GM21717 (cell line): ENCODE results near the gene FOXP1.

ENCODE experiments used
- ATAC-seq: cut with Tn5 transposase; IDR thresholded peaks from one replicate; pipeline ENCODE4 v1.9.1; 2021; ENCODE audit warnings: mild to moderate bottlenecking, moderate library complexity; ENCODE audit not compliant: unreplicated experiment

The FOXP1 gene

GRCh38 chr3:71166339-71167240 lies 416.9 kb downstream of the FOXP1 start:
- no peak for ATAC-seq

- ATAC-seq = no peak
Observed at GRCh38 chr3:71164881-71165280, 418.6 kb downstream of the FOXP1 start.

DNA sequence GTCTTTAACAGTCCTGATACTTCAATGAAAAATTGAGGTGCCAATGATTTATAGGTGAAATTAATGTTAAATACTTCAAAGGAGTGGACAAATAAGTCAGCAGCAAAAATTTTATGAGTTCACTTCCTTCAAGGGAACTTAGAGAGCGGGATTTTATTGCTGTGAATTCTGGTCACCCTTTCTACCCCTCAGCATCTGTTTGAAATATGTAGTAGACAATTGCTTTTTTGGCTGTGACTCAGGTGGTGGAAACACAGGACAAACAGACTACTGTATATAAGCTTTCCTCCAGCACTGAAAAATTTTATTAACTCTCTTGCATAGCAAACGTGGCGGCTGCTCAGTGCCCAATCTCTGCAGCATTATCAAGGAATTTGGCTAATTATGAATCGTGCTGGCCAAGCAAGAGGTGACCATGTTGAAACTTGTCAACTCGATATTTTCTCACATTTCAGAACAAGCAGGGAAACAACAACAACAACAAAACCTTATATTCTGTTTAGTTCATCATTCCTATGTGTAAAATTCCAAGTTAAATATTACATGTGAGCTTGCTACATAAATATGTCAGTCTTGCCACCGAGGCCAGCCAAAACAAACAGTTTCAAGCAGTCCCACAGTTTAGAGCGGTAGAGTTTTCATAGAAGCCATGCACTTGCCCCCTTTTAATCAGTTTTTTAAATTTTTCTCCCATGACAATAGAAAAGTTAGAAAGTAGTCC lies 420.2 kb downstream of the FOXP1 start:
- ATAC-seq = no peak

GRCh38 chr3:71162221-71162620 lies 421.3 kb downstream of the FOXP1 start:
- no peak for ATAC-seq

DNA sequence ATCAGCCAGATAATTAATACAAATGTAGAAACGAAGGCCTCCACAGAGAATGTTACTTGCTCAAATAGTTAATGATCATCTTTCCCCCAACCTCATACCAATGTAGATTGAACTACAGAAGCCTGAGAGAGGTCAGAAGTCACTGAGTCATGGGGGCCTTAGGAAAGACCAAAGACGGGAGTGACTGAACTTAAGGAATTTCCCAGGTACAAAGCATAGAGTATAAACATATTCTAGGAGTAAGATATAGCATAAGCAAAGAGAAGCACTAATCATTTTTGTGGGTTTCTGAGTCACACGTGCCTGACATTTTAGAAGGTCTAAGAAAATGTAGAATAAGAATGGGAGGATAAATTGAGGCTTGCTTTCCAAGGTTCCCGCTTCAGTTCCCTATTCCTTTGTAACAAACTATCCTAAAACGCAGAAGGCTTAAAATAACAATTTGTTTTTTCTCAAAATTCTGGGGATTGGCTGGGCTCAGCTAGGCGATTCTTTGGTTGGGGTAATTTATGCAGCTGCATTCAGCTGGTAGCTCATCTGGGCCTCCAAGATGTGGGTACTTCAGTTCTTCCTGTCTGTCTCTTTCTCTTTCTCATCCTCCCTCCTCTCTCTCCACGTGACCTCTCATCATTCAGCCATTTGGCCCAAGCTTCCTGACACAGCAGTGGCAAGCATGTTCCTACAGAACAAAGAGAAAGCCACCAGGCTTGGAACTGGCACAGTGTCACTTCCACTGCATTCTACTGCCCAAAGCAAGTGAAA lies 422.6 kb downstream of the FOXP1 start:
- ATAC-seq = no peak

DNA sequence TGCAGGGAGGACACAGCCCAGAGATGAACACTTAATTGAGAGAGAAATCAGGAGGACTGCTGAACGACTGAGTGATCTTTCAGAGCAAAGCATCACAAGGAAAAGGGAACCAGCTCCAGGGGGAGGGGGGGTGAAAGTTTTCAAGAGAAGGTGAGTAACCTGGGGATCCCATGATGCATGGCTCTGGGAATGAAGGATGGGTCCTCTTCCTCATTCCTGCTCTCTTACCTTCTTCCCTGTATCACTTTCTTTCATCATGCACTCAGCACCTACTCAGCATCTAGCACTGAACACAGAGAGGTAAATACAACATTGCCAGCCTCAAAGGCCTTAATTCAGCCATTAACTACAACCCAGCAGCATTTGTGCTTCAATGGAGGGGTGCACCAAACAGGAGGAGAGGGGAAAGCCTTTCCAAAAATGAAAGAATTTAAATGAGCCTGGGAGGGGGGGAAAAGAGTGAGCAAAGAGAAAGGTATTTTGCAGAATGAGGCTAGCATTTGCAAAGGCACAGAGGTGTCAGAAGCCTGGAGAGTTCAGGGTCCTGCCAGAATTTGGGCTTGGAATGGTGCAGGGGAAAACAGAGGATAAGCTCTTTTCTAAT lies 427.4 kb downstream of the FOXP1 start:
- ATAC-seq = no peak

GRCh38 chr3:71154846-71155245 lies 428.7 kb downstream of the FOXP1 start:
- no peak for ATAC-seq

DNA sequence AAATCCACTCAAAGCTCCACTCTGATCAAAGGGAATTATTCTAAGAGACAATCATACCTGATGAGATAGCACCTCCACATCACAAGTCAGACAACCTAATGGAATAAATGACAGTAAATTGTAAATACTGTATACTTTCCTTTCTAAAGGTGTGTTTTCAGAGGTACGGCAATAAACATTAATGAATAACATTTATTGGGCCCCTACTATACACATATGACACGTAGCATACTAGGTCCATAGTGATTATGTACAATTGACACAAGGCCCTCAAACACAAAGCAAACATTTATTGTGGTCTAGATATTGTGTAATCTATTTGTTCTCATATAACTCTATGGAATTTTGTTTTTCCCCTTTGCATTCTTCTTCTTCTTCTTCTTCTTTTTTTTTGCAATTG lies 429.8 kb downstream of the FOXP1 start:
- ATAC-seq = no peak

GRCh38 chr3:71152892-71153265 lies 430.6 kb downstream of the FOXP1 start:
- no peak for ATAC-seq

DNA sequence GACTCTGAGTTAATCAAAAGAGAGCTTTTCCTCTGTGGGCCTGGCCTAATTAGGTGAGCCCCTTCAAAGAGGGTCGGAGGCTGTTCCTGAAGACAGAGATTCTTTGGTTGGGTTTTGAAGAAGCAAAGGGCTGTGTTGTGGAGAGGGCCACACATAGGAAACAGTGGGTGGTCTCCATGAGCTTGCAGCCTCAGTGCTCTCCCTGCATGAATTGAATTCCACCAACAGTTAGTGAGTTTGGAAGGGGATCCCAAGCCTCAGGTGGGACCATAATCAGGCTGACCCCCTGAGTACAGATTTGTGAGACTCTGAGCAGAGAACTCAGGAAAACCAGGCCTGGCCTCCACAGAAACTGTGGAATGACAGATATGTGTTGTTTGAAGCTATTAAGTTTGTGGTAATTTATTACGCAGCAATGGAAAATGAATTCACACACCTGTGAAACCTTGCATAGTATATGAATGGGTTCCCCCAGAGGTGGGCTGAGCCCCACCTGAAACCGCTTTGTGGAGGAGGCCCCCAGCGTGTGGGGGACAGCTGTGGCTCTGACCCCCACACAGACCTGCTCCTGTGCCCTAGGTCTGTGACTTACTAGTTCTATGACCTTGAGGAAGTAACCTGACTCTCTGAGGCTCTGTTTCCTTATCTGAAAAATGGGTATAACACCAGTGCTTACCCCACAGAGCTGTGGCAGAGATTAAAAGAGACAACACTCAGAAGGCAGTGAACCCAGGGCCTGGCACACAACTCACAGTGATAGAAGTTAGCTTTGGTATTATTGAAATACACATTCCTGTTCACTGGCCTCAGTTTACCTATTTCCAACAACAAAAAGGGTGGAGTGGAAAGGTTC lies 431.3 kb downstream of the FOXP1 start:
- no peak for ATAC-seq

DNA sequence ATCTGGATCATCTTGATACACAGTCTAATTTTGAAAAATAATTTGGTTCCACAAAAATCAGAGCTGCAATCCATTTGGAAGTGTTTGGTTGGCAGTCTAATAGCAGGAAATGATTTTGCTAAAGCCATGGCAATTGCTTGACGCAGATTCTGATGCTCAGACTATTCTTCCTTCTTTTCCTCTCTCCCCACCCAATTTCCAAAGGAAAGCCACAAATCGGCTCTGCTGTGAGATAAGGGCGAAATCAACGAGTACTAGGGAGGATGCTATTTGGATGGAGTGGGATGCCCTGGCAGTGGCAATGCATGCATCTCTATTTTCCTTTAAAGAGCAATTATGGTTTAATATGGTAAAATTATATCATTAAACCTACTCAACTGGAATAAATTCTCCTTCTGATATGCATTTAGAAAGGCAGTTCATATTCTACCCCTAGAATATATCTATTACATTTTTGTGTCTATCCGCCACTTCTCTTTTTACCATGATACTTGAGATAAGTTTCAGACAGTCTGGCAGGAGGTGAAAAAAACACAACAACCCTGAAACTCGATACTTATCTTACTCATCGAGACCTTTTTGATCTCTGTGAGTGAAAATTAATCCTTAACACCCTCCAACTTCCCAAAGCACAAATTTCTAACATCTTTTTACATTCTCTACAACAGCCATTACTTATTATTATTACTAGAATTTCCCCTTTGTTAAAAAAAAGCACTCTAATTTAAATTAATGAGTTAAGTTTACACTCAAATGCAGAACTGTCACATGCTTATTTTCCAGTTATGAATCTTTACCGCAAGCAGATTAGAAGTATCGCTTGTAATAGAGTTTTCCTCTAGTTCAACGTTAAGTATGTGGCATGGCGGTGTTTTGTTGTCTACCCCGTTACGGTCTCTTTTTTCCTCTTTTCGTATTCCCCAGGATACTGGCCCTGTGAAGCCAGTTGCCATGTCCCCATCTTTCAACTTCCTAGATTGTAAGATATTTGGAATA lies 433.3 kb downstream of the FOXP1 start:
- no peak for ATAC-seq

- ATAC-seq = no peak
Observed at GRCh38 chr3:71148455-71149060, 435.0 kb downstream of the FOXP1 start.

GRCh38 chr3:71146673-71147072 lies 436.9 kb downstream of the FOXP1 start:
- no peak for ATAC-seq

DNA sequence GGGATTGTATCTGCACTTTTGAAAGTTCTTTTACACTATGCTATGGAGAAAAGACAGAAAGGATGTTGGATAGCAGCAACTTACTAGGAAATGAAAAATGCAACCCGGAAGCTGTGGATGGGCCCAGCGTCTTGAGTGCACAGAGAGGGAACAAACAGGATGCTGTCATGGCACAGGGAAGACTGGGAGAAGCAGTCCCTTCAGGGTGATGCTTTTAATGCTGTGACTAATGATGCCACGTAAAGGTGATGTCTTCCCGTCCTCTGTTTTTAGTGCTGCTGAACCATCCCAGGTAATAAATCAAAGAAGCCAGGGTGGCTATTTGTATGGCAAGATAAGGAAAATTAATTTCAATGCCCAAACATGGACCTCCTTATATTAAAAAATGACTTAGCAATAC lies 437.6 kb downstream of the FOXP1 start:
- ATAC-seq = no peak

- no peak for ATAC-seq
Observed at GRCh38 chr3:71144525-71145253, 438.8 kb downstream of the FOXP1 start.

DNA sequence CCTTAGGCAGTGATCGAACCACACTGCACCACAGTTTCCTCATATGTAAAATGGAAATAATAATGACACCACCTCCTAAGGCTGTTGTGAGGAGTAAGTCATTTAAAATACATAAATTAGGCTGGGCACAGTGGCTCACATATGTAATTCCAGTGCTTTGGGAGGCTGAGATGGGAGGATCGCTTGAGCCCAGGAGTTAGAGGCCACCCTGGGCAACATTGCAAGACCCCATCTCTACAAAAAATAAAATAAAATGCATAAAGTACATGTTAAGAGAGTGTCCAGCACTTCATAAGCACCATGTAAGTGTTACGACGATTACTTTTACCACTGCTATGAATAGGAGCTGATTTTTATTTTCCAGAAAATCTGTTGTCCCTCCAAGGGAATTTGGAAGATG lies 440.0 kb downstream of the FOXP1 start:
- no peak for ATAC-seq

GRCh38 chr3:71142441-71143161 lies 440.9 kb downstream of the FOXP1 start:
- no peak for ATAC-seq
